CD4-positive, alpha-beta T cell (primary cell): Measurements from ENCODE around the gene FAM53B. TPM values are rescaled to one million over a fixed set of nuclear protein-coding genes. Genes with fewer than 3 reads are reported as not detected.

ENCODE experiments used
- ATAC-seq: fragments of 200-7000 bp; cut with Tn5 transposase; one replicate; pipeline ENCODE4 v1.10.0; 2022; ENCODE audit warnings: mild to moderate bottlenecking; ENCODE audit not compliant: poor library complexity
- CTCF ChIA-PET: fragments of 350-600 bp; sonication (Branson Sonifier 250); formaldehyde crosslinking; loops from one replicate; lab custom pipeline; 2021; ENCODE audit warnings: antibody characterized with exemption, inconsistent platforms; lab: Charles Lee
- POLR2A ChIA-PET: fragments of 350-600 bp; sonication (Branson Sonifier 250); formaldehyde crosslinking; loops from one replicate; lab custom pipeline; 2021; ENCODE audit warnings: antibody characterized with exemption, inconsistent platforms; lab: Charles Lee
- DNase-seq, 14 experiments: peaks; one replicate each; pipeline ENCODE4 v3.0.0-alpha.2; 2013 to 2020; ENCODE audit warnings: mixed read lengths in 2 of 14
- H3K27ac ChIP-seq, 2 donors: one replicate each; pipeline versions ENCODE4 v1.5.1 to v1.7.0; 2013; ENCODE audit warnings: low read length in 2 of 2, low read depth in 1 of 2, mild to moderate bottlenecking in 1 of 2
- H3K27me3 ChIP-seq, 2 experiments: 1 replicate in 1 of 2; 2 replicates in 1 of 2; pipeline versions ENCODE4 v1.6.1 to v1.7.0; 2013; ENCODE audit warnings: low read length in 2 of 2, control low read depth in 1 of 2, mild to moderate bottlenecking in 1 of 2, moderate library complexity in 1 of 2; ENCODE audit not compliant: insufficient read depth in 2 of 2, control insufficient read depth in 1 of 2
- H3K36me3 ChIP-seq: one replicate; pipeline ENCODE4 v1.6.1; 2013; ENCODE audit warnings: low read length, control low read depth; ENCODE audit not compliant: insufficient read depth
- H3K4me1 ChIP-seq: one replicate; pipeline ENCODE4 v1.6.1; 2013; ENCODE audit warnings: low read length, control low read depth; ENCODE audit not compliant: insufficient read depth
- H3K4me3 ChIP-seq: one replicate; pipeline ENCODE4 v1.5.1; 2013; ENCODE audit warnings: mild to moderate bottlenecking, low read length, moderate library complexity
- H3K9me3 ChIP-seq, 2 experiments: 1 replicate in 1 of 2; 2 replicates in 1 of 2; pipeline versions ENCODE4 v1.6.1 to v1.7.0; 2013; ENCODE audit warnings: low read length in 2 of 2, mild to moderate bottlenecking in 2 of 2, control low read depth in 1 of 2, moderate library complexity in 1 of 2; ENCODE audit not compliant: control insufficient read depth in 1 of 2, insufficient read depth in 1 of 2
- H3K27ac Mint-ChIP-seq: one replicate; pipeline ENCODE4 v1.8.0; 2020; ENCODE audit warnings: mixed read lengths
- H3K27me3 Mint-ChIP-seq: one replicate; pipeline ENCODE4 v1.8.0; 2021; ENCODE audit warnings: mixed read lengths
- H3K36me3 Mint-ChIP-seq: one replicate; pipeline ENCODE4 v1.8.0; 2021; ENCODE audit warnings: low read depth, mixed read lengths
- H3K4me1 Mint-ChIP-seq: one replicate; pipeline ENCODE4 v1.8.0; 2021; ENCODE audit warnings: low read depth, mixed read lengths
- H3K4me3 Mint-ChIP-seq: one replicate; pipeline ENCODE4 v1.8.0; 2020; ENCODE audit warnings: mild to moderate bottlenecking, mixed read lengths
- H3K9me3 Mint-ChIP-seq: one replicate; pipeline ENCODE4 v1.8.0; 2020; ENCODE audit warnings: mixed read lengths
- CTCF ChIP-seq: fragments of 200-600 bp; IDR thresholded peaks from one replicate; pipeline ENCODE4 v1.8.0; 2022; ENCODE audit warnings: antibody characterized with exemption, mild to moderate bottlenecking
- intact Hi-C, 2 experiments: fragments of 100-400 bp; cut with DNase I in 1 of 2; cut with micrococcal nuclease in 1 of 2; formaldehyde crosslinking; loops; one replicate each; pipeline versions ENCODE4 v1.15.1 to v1.9.0; 2023 to 2025; cut with DNase I, micrococcal nuclease
- total RNA-seq, 174 experiments: library from RNA in 2 of 174; stranded (reverse) in 2 of 174; gene quantifications; one replicate each; pipeline ENCODE4 v1.2.3 and lab custom pipeline; 2021 to 2026

The FAM53B gene
- total RNA-seq, 2 experiments from 2014 or later = 32.9 to 33.6 TPM

- CTCF ChIA-PET = no interaction called here
- no peak overlapping the region for H3K4me3 ChIP-seq
- no peaks in the 10 kb centered on the region for H3K27me3 Mint-ChIP-seq
- TF ChIP-seq CTCF = no peak
- intact Hi-C loops = no loop called here
- peaks cover 3% of the 10 kb centered on the region for H3K4me1 ChIP-seq
- POLR2A ChIA-PET = interaction anchor here (0.6 kb wide), 1 partner anchor 1367 kb away, joined by 3 read pairs; no protein-coding TSS in a partner anchor
- H3K9me3 ChIP-seq = peaks cover 0 to 4% of the 10 kb centered on the region in 2 experiments
- H3K36me3 Mint-ChIP-seq = peaks cover 3% of the 10 kb centered on the region
- no peaks in the 10 kb centered on the region for H3K36me3 ChIP-seq
- no peak overlapping the region for H3K27ac Mint-ChIP-seq
- H3K4me3 Mint-ChIP-seq = no peak overlapping the region
- H3K27me3 ChIP-seq = no peaks in the 10 kb centered on the region
- no peaks in the 10 kb centered on the region for H3K4me1 Mint-ChIP-seq
- H3K9me3 Mint-ChIP-seq = no peaks in the 10 kb centered on the region
- DNase-seq = no peak
- ATAC-seq = no peak
- H3K27ac ChIP-seq = no peak overlapping the region
These were observed 158.0 kb downstream of the FAM53B start for GRCh38 chr10:124586142-124586541.

GRCh38 chr10:124579011-124579399 is 165.2 kb downstream of the FAM53B start:
- no peak overlapping the region for H3K4me3 ChIP-seq
- peaks cover 13% of the 10 kb centered on the region for H3K36me3 Mint-ChIP-seq
- no peak for DNase-seq
- intact Hi-C loops = no loop called here
- no peak overlapping the region for H3K27ac Mint-ChIP-seq
- ATAC-seq = no peak
- H3K9me3 Mint-ChIP-seq = peaks cover 3% of the 10 kb centered on the region
- no peaks in the 10 kb centered on the region for H3K4me1 ChIP-seq
- H3K9me3 ChIP-seq = peaks cover 3 to 8% of the 10 kb centered on the region in 2 experiments
- ChIA-PET POLR2A (no interaction called here), CTCF (no interaction called here)
- no peak for TF ChIP-seq CTCF
- H3K36me3 ChIP-seq = no peaks in the 10 kb centered on the region
- H3K27me3 ChIP-seq = no peaks in the 10 kb centered on the region
- H3K27ac ChIP-seq = no peak overlapping the region
- no peaks in the 10 kb centered on the region for H3K27me3 Mint-ChIP-seq
- no peak overlapping the region for H3K4me3 Mint-ChIP-seq
- H3K4me1 Mint-ChIP-seq = no peaks in the 10 kb centered on the region

GRCh38 chr10:124578231-124579010 is 165.8 kb downstream of the FAM53B start:
- Mint-ChIP-seq H3K27ac (no peak overlapping the region), H3K36me3 (peaks cover 13% of the 10 kb centered on the region), H3K9me3 (peaks cover 3% of the 10 kb centered on the region), H3K4me3 (no peak overlapping the region), H3K27me3 (no peaks in the 10 kb centered on the region), H3K4me1 (no peaks in the 10 kb centered on the region)
- Histone ChIP-seq H3K27ac (no peak overlapping the region), H3K4me3 (no peak overlapping the region), H3K27me3 (no peaks in the 10 kb centered on the region), H3K36me3 (no peaks in the 10 kb centered on the region), H3K9me3 (peaks cover 3 to 8% of the 10 kb centered on the region in 2 experiments), H3K4me1 (no peaks in the 10 kb centered on the region)
- DNase-seq = no peak
- no peak for TF ChIP-seq CTCF
- ChIA-PET CTCF (no interaction called here), POLR2A (no interaction called here)
- no peak for ATAC-seq
- intact Hi-C loops = no loop called here
